Measurements from ENCODE around the gene SIGLEC8. TPM values are rescaled to one million over a fixed set of nuclear protein-coding genes. Genes with fewer than 3 reads are reported as not detected.
"Not testable (repeated sequence)": the region's sequence is repeated elsewhere in the genome, so short reads cannot be mapped to it uniquely, and the experiment has no call there.

The SIGLEC8 gene
- total and polyA plus RNA-seq, 2 of the 8 experiments (the other 6 are each of a cell fraction or from before 2014, with no cell fraction given): not detected

GRCh38 chr19:51420511-51420910 is 37.7 kb downstream of the SIGLEC8 start:
- WGBS, 2 experiments (ENCODE audit: extremely low coverage in 1 of 2, insufficient coverage in 1 of 2, insufficient read length in 1 of 2, insufficient replicate concordance in 2 of 2, low coverage in 1 of 2, low lambda C conversion rate in 2 of 2, missing lambda C conversion rate in 1 of 2): 86% methylated on average over 11 of the region's 11 CpGs; no CpG with 5 or more reads in 1 of the 2 experiments
- ChIA-PET POLR2A (ENCODE audit: partially characterized antibody) (interaction anchor here (1.2 to 1.8 kb wide), 4 partner anchors 15 to 78 kb away, joined by 3 to 5 read pairs (median 4); partner anchors contain the start of gene VSIG10L), CTCF (ENCODE audit: partially characterized antibody) (interaction anchor here (0.8 to 6.7 kb wide), 18 partner anchors 10 to 317 kb away, joined by 3 to 58 read pairs (median 4); partner anchors contain the start of genes C19orf84 and ETFB)
- not testable (repeated sequence) for H3K4ac ChIP-seq (replicated peaks; ENCODE audit: insufficient read length, low read depth, low read length); H3K79me1 ChIP-seq (ENCODE audit: low read depth, low read length); H2BK120ac ChIP-seq (replicated peaks; ENCODE audit: low read depth, low read length); H3K4me2 ChIP-seq (ENCODE audit: insufficient read depth in 1 of 2, low read depth in 2 of 2, low read length in 2 of 2); H2BK20ac ChIP-seq (ENCODE audit: low read length); H3K36me3 ChIP-seq (ENCODE audit: control insufficient read depth in 2 of 4, insufficient read depth in 4 of 4, low read length in 3 of 4); DNase-seq (ENCODE audit: low read depth in 1 of 2, low spot score in 2 of 2); H3K14ac ChIP-seq (ENCODE audit: insufficient read length); H3K79me2 ChIP-seq (ENCODE audit: control insufficient read depth in 1 of 2, insufficient read depth in 2 of 2, low read length in 2 of 2); H2BK5ac ChIP-seq (ENCODE audit: low read depth, low read length); H3K9me3 ChIP-seq (ENCODE audit: insufficient read depth in 2 of 2, low read depth in 1 of 2, low read length in 1 of 2); H4K8ac ChIP-seq (ENCODE audit: extremely low read depth, insufficient read depth, low read length); H2AK5ac ChIP-seq (ENCODE audit: low read depth, low read length); H3K23ac ChIP-seq (ENCODE audit: insufficient read length); H3K4me3 ChIP-seq (ENCODE audit: extremely low read depth in 1 of 4, insufficient read depth in 2 of 4, low read depth in 3 of 4, low read length in 4 of 4); H3K56ac ChIP-seq (replicated peaks; ENCODE audit: insufficient read length, low read depth, low read length); H2BK15ac ChIP-seq (ENCODE audit: low read length); H3K18ac ChIP-seq (ENCODE audit: extremely low read depth, low read length); H3K27me3 ChIP-seq (replicated peaks in 1 of 4; ENCODE audit: control insufficient read depth in 3 of 4, extremely low read depth in 1 of 4, insufficient read depth in 3 of 4, low read length in 3 of 4); H3K9ac ChIP-seq (replicated peaks in 1 of 4; ENCODE audit: extremely low read depth in 1 of 4, low read depth in 3 of 4, low read length in 3 of 4); FAIRE-seq; H3K23me2 ChIP-seq (ENCODE audit: low read depth, low read length); H4K20me1 ChIP-seq (replicated peaks in 1 of 2; ENCODE audit: control insufficient read depth in 1 of 2, insufficient read depth in 2 of 2, low read length in 2 of 2); H4K5ac ChIP-seq (ENCODE audit: insufficient read length, low read depth, low read length); H4K91ac ChIP-seq (replicated peaks; ENCODE audit: insufficient read length, low read length); H3K27ac ChIP-seq (ENCODE audit: low read depth, low read length); H2BK12ac ChIP-seq (ENCODE audit: low read depth, low read length); H2AFZ ChIP-seq (ENCODE audit: low read length)
- H3K4me1 ChIP-seq (replicated peaks in 1 of 4; ENCODE audit: control insufficient read depth in 3 of 4, insufficient read depth in 4 of 4, low read length in 3 of 4): peaks cover 0 to 11% (median 3%) of the 10 kb centered on the region in 4 experiments; a peak in 2 of 7 replicates

All from H1 (cell line).